NT2/D1 (cell line): ENCODE measurements around the gene KRTAP10-2.

ENCODE experiments used
- DNase-seq: peaks from one replicate; pipeline ENCODE4 v3.0.0-alpha.2; 2011; ENCODE audit warnings: low read depth, low spot score
- H3K27me3 ChIP-seq: 2 replicates; pipeline ENCODE4 v1.6.0; 2011; ENCODE audit warnings: mild to moderate bottlenecking; ENCODE audit not compliant: insufficient read length, insufficient read depth
- H3K36me3 ChIP-seq: 2 replicates; pipeline ENCODE4 v1.6.1; 2011; ENCODE audit warnings: mild to moderate bottlenecking, low read length, mixed read lengths; ENCODE audit not compliant: insufficient read depth, insufficient read length
- H3K4me1 ChIP-seq: 2 replicates; pipeline ENCODE4 v1.5.1; 2011; ENCODE audit not compliant: insufficient read depth, insufficient read length
- H3K4me3 ChIP-seq: 2 replicates; pipeline ENCODE4 v1.5.1; 2011; ENCODE audit warnings: low read depth; ENCODE audit not compliant: insufficient read length
- H3K9ac ChIP-seq: 2 replicates; pipeline ENCODE4 v1.6.0; 2011; ENCODE audit warnings: low read depth; ENCODE audit not compliant: insufficient read length
- H3K9me3 ChIP-seq: 2 replicates; pipeline ENCODE4 v1.5.1; 2011; ENCODE audit warnings: mild to moderate bottlenecking, low read length; ENCODE audit not compliant: insufficient read depth
- SUZ12 ChIP-seq: IDR thresholded peaks from 2 replicates; pipeline ENCODE4 v1.6.1; 2011; ENCODE audit not compliant: insufficient read length, insufficient read depth; ENCODE audit errors: extremely low read depth
- YY1 ChIP-seq: IDR thresholded peaks from 2 replicates; pipeline ENCODE4 v1.6.1; 2011; ENCODE audit not compliant: insufficient read length, insufficient read depth
- ZNF274 ChIP-seq: IDR thresholded peaks from 2 replicates; pipeline ENCODE4 v1.6.1; 2011; ENCODE audit warnings: mild to moderate bottlenecking, low read depth, low read length

KRTAP10-2 gene

DNA sequence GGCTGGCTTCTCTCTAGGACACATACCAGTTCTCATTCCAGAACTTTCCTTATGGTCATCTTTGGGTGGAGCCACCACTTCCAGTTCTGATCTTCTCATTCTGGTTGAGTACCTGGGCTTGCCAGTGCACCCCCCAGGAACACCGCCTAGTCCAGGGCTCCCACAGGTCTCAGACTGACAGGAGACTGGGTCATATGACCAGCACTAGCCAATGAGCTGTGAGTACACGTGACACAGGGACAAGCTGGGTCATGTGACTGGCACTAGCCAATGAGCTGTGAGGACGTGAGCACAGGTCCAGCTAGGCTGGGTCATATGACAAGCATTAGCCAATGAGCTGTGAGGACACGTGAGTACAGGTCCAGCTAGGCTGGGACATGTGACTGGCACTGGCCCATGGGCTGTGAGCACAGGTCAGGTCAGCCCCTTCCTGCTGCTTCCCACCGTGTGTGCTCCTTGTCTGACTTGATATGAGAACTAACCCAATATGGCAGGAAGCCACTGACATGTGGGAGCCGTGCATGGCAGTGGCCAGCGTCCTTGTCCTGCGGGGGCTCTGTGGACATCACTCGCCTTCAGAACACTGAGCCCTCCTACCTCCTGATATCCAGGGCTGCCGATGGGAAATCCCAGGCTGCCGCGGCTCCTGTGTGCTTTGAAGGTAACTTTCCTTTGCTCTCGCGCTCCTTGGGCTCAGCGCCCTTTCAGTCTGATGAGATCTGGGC is 34.0 kb downstream of the KRTAP10-2 start:
- Histone ChIP-seq H3K27me3 (no peaks in the 10 kb centered on the region), H3K36me3 (no peaks in the 10 kb centered on the region), H3K4me3 (no peak overlapping the region), H3K4me1 (peaks cover 9% of the 10 kb centered on the region), H3K9me3 (peaks cover 10% of the 10 kb centered on the region; the same call in 1 of the 2 replicates), H3K9ac (no peak overlapping the region)
- no peak for TF ChIP-seq YY1
- no peak for TF ChIP-seq SUZ12
- no peak for TF ChIP-seq ZNF274
- peak; percentile 25 for DNase-seq

DNA sequence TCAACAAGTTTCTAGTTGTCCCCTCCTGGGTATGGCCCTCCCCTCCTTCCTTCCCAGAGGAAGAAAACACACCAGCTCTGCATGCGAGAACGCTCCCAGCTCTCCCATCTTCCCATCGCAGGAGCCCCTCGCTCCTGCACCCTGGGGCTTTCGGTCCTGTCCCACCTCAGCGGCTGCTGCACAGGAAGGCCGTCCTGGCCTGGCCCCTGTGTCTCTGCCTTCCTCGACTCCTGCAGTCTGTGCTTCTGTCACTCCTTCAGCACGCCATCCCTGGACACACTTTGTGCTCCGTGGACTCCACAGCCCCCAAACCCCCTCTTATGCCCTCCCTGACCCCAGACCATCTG is 34.5 kb downstream of the KRTAP10-2 start:
- Histone ChIP-seq H3K9me3 (peaks cover 10% of the 10 kb centered on the region; the same call in 1 of the 2 replicates), H3K27me3 (no peaks in the 10 kb centered on the region), H3K36me3 (no peaks in the 10 kb centered on the region), H3K4me3 (no peak overlapping the region), H3K9ac (no peak overlapping the region), H3K4me1 (peaks cover 9% of the 10 kb centered on the region)
- DNase-seq, result no peak
- no peak for TF ChIP-seq ZNF274

- no peak overlapping the region for H3K4me3 ChIP-seq
- peaks cover 10% of the 10 kb centered on the region; the same call in 1 of the 2 replicates for H3K9me3 ChIP-seq
- H3K27me3 ChIP-seq, result peaks cover 4% of the 10 kb centered on the region
- H3K4me1 ChIP-seq, result peaks cover 11% of the 10 kb centered on the region
- TF ChIP-seq YY1, result no peak
- TF ChIP-seq ZNF274, result no peak
- no peak for TF ChIP-seq SUZ12
- no peak overlapping the region for H3K9ac ChIP-seq
- DNase-seq, result no peak
- H3K36me3 ChIP-seq, result no peaks in the 10 kb centered on the region
These were observed 35.0 kb downstream of the KRTAP10-2 start for GRCh38 chr21:44516342-44516741.

DNA sequence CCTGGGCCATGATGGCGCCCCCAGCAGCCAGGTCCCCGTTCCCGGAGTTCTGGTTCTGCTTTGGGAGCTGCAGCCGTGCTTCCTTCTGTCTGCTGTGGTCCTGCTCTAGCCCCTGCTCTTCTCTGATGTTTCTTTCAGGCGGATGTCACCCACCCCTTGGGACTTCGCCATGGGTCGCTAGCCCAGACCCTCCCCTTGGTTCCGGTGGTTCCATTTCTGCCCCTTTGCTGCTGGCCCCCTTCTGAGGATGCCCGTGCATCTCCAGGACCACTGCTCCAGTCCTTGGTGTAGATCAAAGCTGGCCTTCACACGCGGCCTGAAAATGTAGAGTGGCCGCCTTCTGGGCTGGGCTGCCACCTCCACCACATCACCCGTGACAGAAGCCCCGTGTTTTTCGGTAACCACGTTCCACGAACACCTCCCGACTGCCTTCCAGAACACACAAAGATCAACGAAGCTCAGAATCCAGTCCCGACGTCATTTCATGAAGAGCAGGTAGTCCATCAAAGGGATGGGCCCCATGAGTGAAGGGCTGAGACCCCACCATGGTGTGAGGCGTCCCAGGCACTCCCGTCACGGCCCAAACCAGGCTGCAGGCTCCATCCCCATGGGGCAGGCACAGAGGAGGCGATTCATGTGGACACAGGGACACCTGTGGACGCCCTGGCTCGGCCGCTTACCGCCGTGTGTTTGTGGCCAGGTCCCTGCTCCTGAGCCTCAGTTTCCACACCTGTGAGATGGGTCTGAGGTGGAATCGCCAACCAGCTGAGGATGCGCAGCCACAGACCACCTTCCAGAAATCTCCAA is 35.7 kb downstream of the KRTAP10-2 start:
- DNase-seq, result no peak
- TF ChIP-seq YY1 (no peak), SUZ12 (no peak), ZNF274 (no peak)
- no peak overlapping the region for H3K9ac ChIP-seq
- peaks cover 8% of the 10 kb centered on the region for H3K27me3 ChIP-seq
- H3K9me3 ChIP-seq, result peaks cover 10% of the 10 kb centered on the region; the same call in 1 of the 2 replicates
- H3K4me3 ChIP-seq, result no peak overlapping the region
- peaks cover 18% of the 10 kb centered on the region for H3K4me1 ChIP-seq
- H3K36me3 ChIP-seq, result no peaks in the 10 kb centered on the region

GRCh38 chr21:44514746-44515358 is 36.5 kb downstream of the KRTAP10-2 start:
- H3K4me1 ChIP-seq, result peaks cover 17% of the 10 kb centered on the region
- H3K4me3 ChIP-seq, result no peak overlapping the region
- no peak for TF ChIP-seq YY1
- no peak for TF ChIP-seq ZNF274
- TF ChIP-seq SUZ12, result no peak
- H3K27me3 ChIP-seq, result peaks cover 8% of the 10 kb centered on the region
- no peaks in the 10 kb centered on the region for H3K36me3 ChIP-seq
- DNase-seq, result no peak
- peaks cover 10% of the 10 kb centered on the region; the same call in 1 of the 2 replicates for H3K9me3 ChIP-seq
- H3K9ac ChIP-seq, result no peak overlapping the region

- Histone ChIP-seq H3K9ac (no peak overlapping the region), H3K4me1 (peaks cover 13% of the 10 kb centered on the region), H3K4me3 (no peak overlapping the region), H3K36me3 (no peaks in the 10 kb centered on the region), H3K9me3 (peaks cover 5% of the 10 kb centered on the region; the same call in 1 of the 2 replicates), H3K27me3 (peaks cover 8% of the 10 kb centered on the region)
- no peak for DNase-seq
- no peak for TF ChIP-seq ZNF274
- no peak for TF ChIP-seq SUZ12
- no peak for TF ChIP-seq YY1
These were observed 37.1 kb downstream of the KRTAP10-2 start for GRCh38 chr21:44514218-44514520.

DNA sequence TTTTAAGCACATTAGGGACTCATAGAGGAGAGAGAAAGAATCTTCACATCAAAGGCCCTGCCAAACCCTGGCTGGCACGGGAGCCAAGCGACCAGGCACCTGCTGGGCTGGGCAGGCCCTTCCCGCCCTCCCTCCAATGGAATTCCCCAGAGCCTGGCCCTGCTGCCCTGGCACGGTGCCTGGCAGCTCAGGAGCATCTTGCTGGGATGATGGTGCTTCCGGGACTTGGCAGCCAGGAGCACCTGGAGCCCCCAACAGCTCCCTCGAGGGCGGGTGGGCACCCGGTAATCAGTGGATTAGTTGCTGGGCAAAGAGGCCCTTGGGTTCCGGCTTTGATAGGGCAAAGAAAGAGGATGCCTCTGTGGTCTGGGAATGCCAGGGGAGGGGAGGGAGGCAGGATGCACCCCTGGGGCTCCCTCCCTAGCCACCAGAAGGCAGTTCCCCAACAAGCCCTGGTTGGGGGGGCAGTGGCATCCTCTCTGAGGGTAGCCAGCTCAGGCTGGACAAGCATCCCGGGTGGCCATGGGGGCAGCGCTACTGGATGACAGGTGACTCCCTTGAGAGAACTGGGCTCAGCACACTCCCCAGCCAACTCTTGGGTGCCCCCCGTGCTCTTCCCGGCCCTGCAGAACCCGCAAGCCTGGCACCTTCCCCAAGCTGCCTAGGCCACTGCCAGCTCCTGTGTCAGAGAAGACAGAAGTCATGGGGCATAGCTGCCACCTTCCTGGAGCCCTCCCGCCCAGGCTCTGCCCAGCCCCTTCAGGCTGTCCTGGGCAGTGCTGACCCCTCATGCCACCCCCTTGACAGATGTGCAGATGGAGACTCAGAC is 37.7 kb downstream of the KRTAP10-2 start:
- Histone ChIP-seq H3K36me3 (no peaks in the 10 kb centered on the region), H3K27me3 (peaks cover 8% of the 10 kb centered on the region), H3K4me3 (no peak overlapping the region), H3K9me3 (peaks cover 5% of the 10 kb centered on the region; the same call in 1 of the 2 replicates), H3K9ac (no peak overlapping the region), H3K4me1 (peaks cover 13% of the 10 kb centered on the region)
- TF ChIP-seq SUZ12 (no peak), YY1 (no peak), ZNF274 (no peak)
- DNase-seq, result no peak
